ENCODE data around the gene IL2RA. TPM values are rescaled to one million over a fixed set of nuclear protein-coding genes. Genes with fewer than 3 reads are reported as not detected.

Gene IL2RA
- total and polyA plus RNA-seq, 9 of the 15 experiments (the other 6 are each of a cell fraction or from before 2014, with no cell fraction given) = 0.95 TPM; not detected in 8

DNA sequence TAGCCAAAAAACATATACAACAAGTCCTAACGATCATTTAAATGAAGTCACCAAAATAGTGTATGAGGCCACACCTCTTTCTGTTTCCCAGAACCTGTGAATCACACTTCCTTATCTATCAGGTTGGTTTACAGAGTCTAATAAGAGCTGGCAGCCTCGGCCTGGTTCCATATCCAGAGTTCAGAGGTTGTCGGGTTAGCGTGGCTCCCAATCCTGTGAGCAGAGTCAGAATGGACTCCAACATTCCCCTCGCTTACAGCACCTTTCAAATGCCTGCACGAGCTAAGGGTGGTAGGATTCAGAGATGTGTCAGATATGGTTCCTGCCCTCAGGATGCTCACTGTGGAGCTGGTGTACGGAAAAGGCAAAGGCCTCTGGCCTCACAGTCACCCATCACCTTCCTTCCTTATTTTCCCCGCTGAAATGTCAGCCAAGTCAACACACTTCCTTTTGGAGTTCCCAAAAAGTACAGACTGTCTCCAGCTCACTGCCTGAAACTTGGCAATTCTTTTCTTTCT lies 90.8 kb downstream of the IL2RA start:
- Histone ChIP-seq H3K79me2 (ENCODE audit: control insufficient read depth, insufficient read depth, low read length) (peaks cover 56% of the 10 kb centered on the region), H3K9ac (ENCODE audit: insufficient read depth in 1 of 2, low read depth in 2 of 2, low read length in 2 of 2) (peak overlapping the region in 1 of 2 experiments; percentile 24; a peak in 2 of 4 replicates), H4K20me1 (replicated peaks; ENCODE audit: control insufficient read depth, insufficient read depth, low read length) (no peaks in the 10 kb centered on the region; the same call in 1 of the 2 replicates), H3K4me2 (ENCODE audit: insufficient read depth, low read length) (peak overlapping the region; percentile 63), H3K4me1 (replicated peaks in 1 of 2; ENCODE audit: control insufficient read depth in 2 of 2, insufficient read depth in 2 of 2, low read length in 2 of 2) (peaks cover 19 to 30% of the 10 kb centered on the region in 2 experiments), H3K9me1 (ENCODE audit: control insufficient read depth, insufficient read depth, low read length) (no peaks in the 10 kb centered on the region), H3K9me3 (replicated peaks; ENCODE audit: control insufficient read depth, insufficient read depth, low read depth, low read length) (no peaks in the 10 kb centered on the region), H2AFZ (ENCODE audit: low read depth, low read length) (peak overlapping the region; percentile 35), H3K27ac (ENCODE audit: extremely low read depth, low read depth, low read length) (peak overlapping the region; percentile 71), H3K4me3 (no peak overlapping the region), H3K36me3 (ENCODE audit: control insufficient read depth, insufficient read depth, low read length) (peaks cover 2% of the 10 kb centered on the region; the same call in 1 of the 3 replicates), H3K27me3 (ENCODE audit: control insufficient read depth in 2 of 2, insufficient read depth in 2 of 2, low read length in 2 of 2) (no peaks in the 10 kb centered on the region)
- peak; percentile 83 for FAIRE-seq
- intact Hi-C loops (cut with micrococcal nuclease) (no loop called here), in situ Hi-C loops (cut with MboI) (no loop called here)
- peak; percentile 68 to 81 (median 75) for DNase-seq (ENCODE audit: extremely low read depth in 1 of 4, low spot score in 3 of 4)
- ATAC-seq = peak; percentile 80
- CTCF ChIA-PET (ENCODE audit: low intra/inter-chr PET ratio) = interaction anchor here (0.6 kb wide), 1 partner anchor 109 kb away, joined by 3 read pairs; no protein-coding TSS in a partner anchor
- POLR2A ChIA-PET = interaction anchor here (2.3 kb wide), 1 partner anchor 11 kb away, joined by 16 read pairs; no protein-coding TSS in a partner anchor
- WGBS (ENCODE audit: insufficient coverage, low coverage, missing lambda C conversion rate) = 7% methylated on average over 8 of the region's 8 CpGs
- no TSS peak for BruUV-seq (replicated peaks)
- TF ChIP-seq CCAR2 (IDR thresholded peaks at IDR 0.05; ENCODE audit: low read depth, low read length) (no peak), ZNF282 (CRISPR knock-in tag; IDR thresholded peaks at IDR 0.05) (no peak), SREBF2 (CRISPR knock-in tag; IDR thresholded peaks at IDR 0.05) (no peak), MTA3 (IDR thresholded peaks at IDR 0.05; ENCODE audit: borderline replicate concordance) (peak; percentile 77), ZFP36 (IDR thresholded peaks at IDR 0.05; ENCODE audit: low read depth, low read length, partially characterized antibody) (peak; percentile 56), NCOR1 (IDR thresholded peaks at IDR 0.05) (peak; percentile 21; the same call in 1 of the 2 replicates), ATF1 (CRISPR knock-in tag; IDR thresholded peaks at IDR 0.05) (no peak), ATF1 (tag; IDR thresholded peaks at IDR 0.05) (peak; percentile 41; the same call in 1 of the 2 replicates), HDAC2 (IDR thresholded peaks at IDR 0.05) (peak; percentile 73; the same call in 1 of the 2 replicates), DMBX1 (CRISPR knock-in tag; IDR thresholded peaks at IDR 0.05; ENCODE audit: borderline replicate concordance) (peak; percentile 39; the same call in 1 of the 2 replicates), ZNF3 (CRISPR knock-in tag; IDR thresholded peaks at IDR 0.05) (no peak), RBBP5 (IDR thresholded peaks at IDR 0.05; ENCODE audit: borderline replicate concordance, insufficient read depth, low read length, poor library complexity, severe bottlenecking) (peak; percentile 46), BACH1 (tag; IDR thresholded peaks at IDR 0.05) (peak; percentile 65; the same call in 1 of the 2 replicates), EP400 (IDR thresholded peaks at IDR 0.05) (peak; percentile 27), MYC (IDR thresholded peaks at IDR 0.05; ENCODE audit: low read depth, low read length) (no peak), MYC (CRISPR knock-in tag; IDR thresholded peaks at IDR 0.05; ENCODE audit: borderline replicate concordance, low read depth) (0 out of 2 replicates have a peak, but pooled peaks have one; percentile 38), ATF7 (IDR thresholded peaks at IDR 0.05) (peak; percentile 74; the same call in 1 of the 2 replicates), SMARCA5 (IDR thresholded peaks at IDR 0.05) (0 out of 2 replicates have a peak, but pooled peaks have one; percentile 31), NCOA2 (IDR thresholded peaks at IDR 0.05; ENCODE audit: partially characterized antibody in 2 of 2) (no peak), ETV5 (CRISPR knock-in tag; IDR thresholded peaks at IDR 0.05; ENCODE audit: low read depth) (no peak), NCOA1 (IDR thresholded peaks at IDR 0.05; ENCODE audit: low read depth) (peak; percentile 19; the same call in 1 of the 2 replicates), MYNN (IDR thresholded peaks at IDR 0.05) (0 out of 2 replicates have a peak, but pooled peaks have one; percentile 11), MYNN (CRISPR knock-in tag; IDR thresholded peaks at IDR 0.05) (no peak), STAT5B (CRISPR knock-in tag; IDR thresholded peaks at IDR 0.05) (no peak)
- TF ChIP-seq, protein P1, sequence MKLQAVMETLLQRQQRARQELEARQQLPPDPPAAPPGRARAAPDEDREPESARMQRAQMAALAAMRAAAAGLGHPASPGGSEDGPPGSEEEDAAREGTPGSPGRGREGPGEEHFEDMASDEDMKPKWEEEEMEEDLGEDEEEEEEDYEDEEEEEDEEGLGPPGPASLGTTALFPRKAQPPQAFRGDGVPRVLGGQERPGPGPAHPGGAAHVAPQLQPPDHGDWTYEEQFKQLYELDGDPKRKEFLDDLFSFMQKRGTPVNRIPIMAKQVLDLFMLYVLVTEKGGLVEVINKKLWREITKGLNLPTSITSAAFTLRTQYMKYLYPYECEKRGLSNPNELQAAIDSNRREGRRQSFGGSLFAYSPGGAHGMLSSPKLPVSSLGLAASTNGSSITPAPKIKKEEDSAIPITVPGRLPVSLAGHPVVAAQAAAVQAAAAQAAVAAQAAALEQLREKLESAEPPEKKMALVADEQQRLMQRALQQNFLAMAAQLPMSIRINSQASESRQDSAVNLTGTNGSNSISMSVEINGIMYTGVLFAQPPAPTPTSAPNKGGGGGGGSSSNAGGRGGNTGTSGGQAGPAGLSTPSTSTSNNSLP (IDR thresholded peaks at IDR 0.05; ENCODE audit: borderline replicate concordance, low read depth, low read length) = peak; percentile 70; the same call in 1 of the 2 replicates
